IMR-90 (cell line): ENCODE measurements around the gene SLC6A16. TPM values are rescaled to one million over a fixed set of nuclear protein-coding genes. Genes with fewer than 3 reads are reported as not detected.

Experiments
- ATAC-seq: fragments of 200-7000 bp; cut with Tn5 transposase; 2 replicates; pipeline ENCODE4 v1.9.1; 2020; ENCODE audit warnings: low read depth, mild to moderate bottlenecking, moderate library complexity
- BruUV-seq: library from RNA; stranded (reverse); fragments of 400-500 nt; replicated peaks from 2 replicates; lab custom pipeline; 2021; lab: Mats Ljungman, UMichigan
- CTCF ChIA-PET: fragments of 300-600 bp; formaldehyde crosslinking; extraction: SDS; loops from one replicate; lab custom pipeline; 2021; ENCODE audit warnings: antibody characterized with exemption; lab: Yijun Ruan, JAX
- POLR2A ChIA-PET: fragments of 300-600 bp; sonication (Branson Sonifier 250); formaldehyde crosslinking; loops from one replicate; lab custom pipeline; 2022; ENCODE audit warnings: antibody characterized with exemption; ENCODE audit not compliant: unreplicated experiment; lab: Charles Lee
- DNase-seq: peaks from one replicate; pipeline ENCODE4 v3.0.0; 2013
- H2AFZ ChIP-seq: replicated peaks from 2 replicates; pipeline ENCODE3; 2013; ENCODE audit warnings: low read length, mild to moderate bottlenecking; ENCODE audit not compliant: poor library complexity
- H2AK5ac ChIP-seq: 2 replicates; pipeline ENCODE4 v1.6.1; 2013; ENCODE audit warnings: low read depth, low read length, inconsistent platforms
- H2AK9ac ChIP-seq: replicated peaks from 2 replicates; pipeline ENCODE3; 2013; ENCODE audit warnings: mild to moderate bottlenecking, low read depth, low read length, moderate library complexity; ENCODE audit not compliant: poor library complexity
- H2BK120ac ChIP-seq: 2 replicates; pipeline ENCODE4 v1.6.1; 2013; ENCODE audit warnings: low read depth, low read length, inconsistent platforms
- H2BK15ac ChIP-seq: 3 replicates; pipeline ENCODE4 v1.6.1; 2013; ENCODE audit warnings: low read depth, low read length, inconsistent platforms
- H2BK20ac ChIP-seq: 2 replicates; pipeline ENCODE4 v1.6.1; 2013; ENCODE audit warnings: low read depth, mild to moderate bottlenecking, inconsistent platforms, low read length, moderate library complexity
- H2BK5ac ChIP-seq: 2 replicates; pipeline ENCODE4 v1.6.1; 2013; ENCODE audit warnings: mild to moderate bottlenecking, low read depth, low read length, inconsistent platforms; ENCODE audit not compliant: poor library complexity, severe bottlenecking
- H3K14ac ChIP-seq: replicated peaks from 2 replicates; pipeline ENCODE4 v1.6.1; 2013; ENCODE audit warnings: low read depth, low read length, inconsistent platforms
- H3K18ac ChIP-seq: 2 replicates; pipeline ENCODE4 v1.6.1; 2013; ENCODE audit warnings: low read depth, low read length, control low read depth
- H3K23ac ChIP-seq: 2 replicates; pipeline ENCODE4 v1.6.1; 2013; ENCODE audit warnings: low read depth, low read length, inconsistent platforms
- H3K27ac ChIP-seq: 2 replicates; pipeline ENCODE4 v1.5.1; 2013; ENCODE audit warnings: mild to moderate bottlenecking, control low read depth, low read length; ENCODE audit not compliant: insufficient read depth
- H3K27me3 ChIP-seq: 2 replicates; pipeline ENCODE4 v1.6.1; 2013; ENCODE audit warnings: low read length; ENCODE audit not compliant: control insufficient read depth, insufficient read depth
- H3K36me3 ChIP-seq: 2 replicates; pipeline ENCODE4 v1.6.1; 2013; ENCODE audit warnings: low read length, mixed read lengths; ENCODE audit not compliant: control insufficient read depth, insufficient read depth
- H3K4ac ChIP-seq: 2 replicates; pipeline ENCODE4 v1.6.1; 2013; ENCODE audit warnings: low read depth, low read length, inconsistent platforms
- H3K4me1 ChIP-seq: 2 replicates; pipeline ENCODE4 v1.6.1; 2013; ENCODE audit warnings: low read length, mixed read lengths; ENCODE audit not compliant: control insufficient read depth, insufficient read depth
- H3K4me2 ChIP-seq: 2 replicates; pipeline ENCODE4 v1.6.1; 2013; ENCODE audit warnings: low read depth, mild to moderate bottlenecking, control low read depth, low read length, moderate library complexity
- H3K4me3 ChIP-seq: 2 replicates; pipeline ENCODE4 v1.5.1; 2013; ENCODE audit warnings: low read depth, mild to moderate bottlenecking, control low read depth, low read length, moderate library complexity; ENCODE audit not compliant: insufficient read depth
- H3K56ac ChIP-seq: 2 replicates; pipeline ENCODE4 v1.6.1; 2013; ENCODE audit warnings: low read length, inconsistent platforms; ENCODE audit not compliant: insufficient read depth; ENCODE audit errors: extremely low read depth
- H3K79me1 ChIP-seq, 2 experiments: 2 replicates each; pipeline ENCODE4 v1.6.1; 2013; ENCODE audit warnings: low read length in 2 of 2, inconsistent platforms in 1 of 2, low read depth in 1 of 2
- H3K9ac ChIP-seq: 2 replicates; pipeline ENCODE4 v1.6.1; 2013; ENCODE audit warnings: low read depth, low read length, control low read depth
- H3K9me1 ChIP-seq: 2 replicates; pipeline ENCODE4 v1.6.1; 2013; ENCODE audit warnings: low read length, inconsistent platforms; ENCODE audit not compliant: insufficient read depth
- H3K9me3 ChIP-seq: 2 replicates; pipeline ENCODE4 v1.6.1; 2013; ENCODE audit warnings: low read length; ENCODE audit not compliant: control insufficient read depth, insufficient read depth
- H4K20me1 ChIP-seq: 2 replicates; pipeline ENCODE4 v1.6.1; 2013; ENCODE audit warnings: low read length, inconsistent platforms; ENCODE audit not compliant: insufficient read depth
- H4K5ac ChIP-seq: 2 replicates; pipeline ENCODE4 v1.6.1; 2013; ENCODE audit warnings: mild to moderate bottlenecking, low read depth, low read length, control low read depth
- H4K8ac ChIP-seq, 2 experiments: 2 replicates each; pipeline ENCODE4 v1.6.1; 2013; ENCODE audit warnings: low read depth in 2 of 2, low read length in 2 of 2, control low read depth in 1 of 2, inconsistent platforms in 1 of 2
- H4K91ac ChIP-seq: 2 replicates; pipeline ENCODE4 v1.6.1; 2013; ENCODE audit warnings: low read depth, low read length, inconsistent platforms; ENCODE audit not compliant: insufficient read depth
- BHLHE40 ChIP-seq: fragments of 150-350 bp; IDR thresholded peaks from 2 replicates; pipeline ENCODE4 v1.6.1; 2016; ENCODE audit warnings: mild to moderate bottlenecking, low read depth, low read length
- CEBPB ChIP-seq: IDR thresholded peaks from 2 replicates; pipeline ENCODE4 v1.6.1; 2012; ENCODE audit warnings: low read depth, low read length, improper control_type of control experiment
- CHD1 ChIP-seq: IDR thresholded peaks from 2 replicates; pipeline ENCODE4 v1.6.1; 2012; ENCODE audit warnings: low read depth, low read length, improper control_type of control experiment
- FOS ChIP-seq: fragments of 150-350 bp; IDR thresholded peaks from 2 replicates; pipeline ENCODE4 v1.6.1; 2016; ENCODE audit warnings: low read depth, low read length
- MAFK ChIP-seq: IDR thresholded peaks from 2 replicates; pipeline ENCODE4 v1.6.1; 2012; ENCODE audit warnings: low read depth, low read length, improper control_type of control experiment
- MAZ ChIP-seq: IDR thresholded peaks from 2 replicates; pipeline ENCODE4 v1.6.1; 2012; ENCODE audit warnings: low read depth, mild to moderate bottlenecking, low read length, improper control_type of control experiment, moderate library complexity, borderline replicate concordance
- MXI1 ChIP-seq: IDR thresholded peaks from 2 replicates; pipeline ENCODE4 v1.6.1; 2012; ENCODE audit warnings: low read depth, mild to moderate bottlenecking, low read length, moderate library complexity, borderline replicate concordance
- NFE2L2 ChIP-seq: fragments of 150-350 bp; IDR thresholded peaks from 2 replicates; pipeline ENCODE4 v1.6.1; 2016; ENCODE audit warnings: low read depth, mild to moderate bottlenecking, low read length
- POLR2A ChIP-seq: IDR thresholded peaks from 2 replicates; pipeline ENCODE4 v1.6.1; 2012; ENCODE audit warnings: mild to moderate bottlenecking, low read depth, low read length
- RAD21 ChIP-seq: IDR thresholded peaks from 2 replicates; pipeline ENCODE4 v1.6.1; 2012; ENCODE audit warnings: low read length, improper control_type of control experiment
- RCOR1 ChIP-seq: IDR thresholded peaks from 2 replicates; pipeline ENCODE4 v1.6.1; 2012; ENCODE audit warnings: mild to moderate bottlenecking, low read length, improper control_type of control experiment; ENCODE audit not compliant: insufficient replicate concordance
- RFX5 ChIP-seq: IDR thresholded peaks from 2 replicates; pipeline ENCODE4 v1.8.0; 2012; ENCODE audit warnings: low read depth, mild to moderate bottlenecking, low read length, moderate library complexity
- SMC3 ChIP-seq: fragments of 150-350 bp; IDR thresholded peaks from 2 replicates; pipeline ENCODE4 v1.6.1; 2016; ENCODE audit warnings: low read depth, mild to moderate bottlenecking, antibody characterized with exemption, low read length, moderate library complexity
- WGBS, 2 experiments: methylation state at CpG; one replicate each; pipeline versions ENCODE4 v1.1.5 to v1.1.7; 2013; ENCODE audit warnings: missing lambda C conversion rate in 2 of 2; ENCODE audit not compliant: insufficient read length in 1 of 2; ENCODE audit errors: extremely low coverage in 2 of 2; 5-methylcytosine and 5-hydroxymethylcytosine counted together
- dilution Hi-C: fragments of 300-500 bp; cut with HindIII; formaldehyde crosslinking; loops from one replicate; pipeline ENCODE4 v1.14.3; 2018; ENCODE audit warnings: low sequenced_read_pairs; ENCODE audit not compliant: unreplicated experiment
- in situ Hi-C: fragments of 300-500 bp; cut with MboI; formaldehyde crosslinking; loops from 3 replicates; pipeline ENCODE4 v1.14.3; 2019; ENCODE audit warnings: low sequenced_read_pairs, inconsistent platforms, mixed read lengths
- intact Hi-C: fragments of 100-400 bp; cut with micrococcal nuclease; formaldehyde crosslinking; loops from 2 replicates; pipeline ENCODE4 v1.10.0; 2022
- polyA plus RNA-seq, 3 experiments: library from polyadenylated mRNA; depleted of rRNA; stranded (reverse); fragments of >200 nt; gene quantifications; 2 replicates each; pipeline ENCODE4 v1.2.3, GENCODE V29; 2012; ENCODE audit warnings: low replicate concordance in 1 of 3
- total RNA-seq: library from RNA; depleted of rRNA; stranded (reverse); fragments of >200 nt; gene quantifications from 2 replicates; pipeline ENCODE4 v1.2.3, GENCODE V29; 2012
- TF ChIP-seq, protein P1 (sequence below): fragments of 150-350 bp; IDR thresholded peaks from 2 replicates; pipeline ENCODE4 v1.6.1; 2017; ENCODE audit warnings: mild to moderate bottlenecking, antibody characterized with exemption, low read length, low read depth
- TF ChIP-seq, protein P2 (sequence below): conservative IDR thresholded peaks from 2 replicates; pipeline ENCODE4 v1.5.1; 2012; ENCODE audit warnings: mild to moderate bottlenecking, low read depth, low read length, improper control_type of control experiment
- TF ChIP-seq, protein P3 (sequence below): fragments of 150-350 bp; IDR thresholded peaks from 2 replicates; pipeline ENCODE4 v1.6.1; 2016; ENCODE audit warnings: low read depth, mild to moderate bottlenecking, low read length, moderate library complexity, borderline replicate concordance

SLC6A16 gene
- total and polyA plus RNA-seq, 2 of the 4 experiments (the other 2 are of a cell fraction): 0.18 to 0.89 TPM

DNA sequence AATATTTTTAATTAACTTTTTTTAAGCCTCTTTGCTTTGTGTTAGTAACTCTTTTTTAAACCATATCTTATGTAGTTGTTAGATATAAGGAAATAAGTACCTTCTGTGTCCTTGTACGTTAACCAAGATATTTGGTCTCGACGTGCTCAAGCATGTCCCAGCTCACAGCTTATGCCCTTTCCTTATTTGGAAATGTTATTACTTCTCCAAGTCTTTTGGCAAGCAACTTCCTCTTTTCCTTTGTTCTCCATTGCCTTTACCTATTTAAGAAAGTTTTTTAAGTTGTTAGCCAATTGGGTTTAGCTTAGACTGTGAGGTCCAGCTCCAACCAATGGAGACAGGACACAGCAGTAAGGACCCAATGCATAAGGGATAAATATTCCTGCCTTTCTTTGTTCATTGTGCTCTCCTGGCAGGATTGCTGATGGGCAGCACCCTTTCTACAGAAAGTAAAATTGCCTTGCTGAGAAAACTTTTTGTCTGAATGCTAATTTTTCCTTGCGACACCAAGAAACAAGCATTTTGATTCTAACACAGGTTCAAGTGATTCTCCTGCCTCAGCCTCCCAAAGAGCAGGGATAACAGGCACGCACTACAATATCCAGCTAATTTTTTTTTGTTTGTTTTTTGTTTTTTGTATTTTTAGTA is 43.8 kb upstream of the SLC6A16 start:
- no peak overlapping the region for H3K9ac ChIP-seq
- BruUV-seq: no TSS peak
- H2BK20ac ChIP-seq: no peak overlapping the region
- no peak overlapping the region for H3K14ac ChIP-seq
- H3K27me3 ChIP-seq: peaks cover 2% of the 10 kb centered on the region; the same call in 1 of the 2 replicates
- no peak overlapping the region for H2BK15ac ChIP-seq
- H2AK9ac ChIP-seq: no peak overlapping the region
- no peak overlapping the region for H3K18ac ChIP-seq
- H3K9me1 ChIP-seq: peaks cover 2% of the 10 kb centered on the region; the same call in 1 of the 2 replicates
- no peak for ATAC-seq
- H3K79me1 ChIP-seq: no peaks in the 10 kb centered on the region
- no peaks in the 10 kb centered on the region for H4K20me1 ChIP-seq
- no peak overlapping the region for H3K4ac ChIP-seq
- H4K91ac ChIP-seq: no peak overlapping the region
- no peak overlapping the region for H3K23ac ChIP-seq
- TF ChIP-seq POLR2A: no peak
- no peak for TF ChIP-seq FOS
- no peak for TF ChIP-seq BHLHE40
- TF ChIP-seq, protein P1, sequence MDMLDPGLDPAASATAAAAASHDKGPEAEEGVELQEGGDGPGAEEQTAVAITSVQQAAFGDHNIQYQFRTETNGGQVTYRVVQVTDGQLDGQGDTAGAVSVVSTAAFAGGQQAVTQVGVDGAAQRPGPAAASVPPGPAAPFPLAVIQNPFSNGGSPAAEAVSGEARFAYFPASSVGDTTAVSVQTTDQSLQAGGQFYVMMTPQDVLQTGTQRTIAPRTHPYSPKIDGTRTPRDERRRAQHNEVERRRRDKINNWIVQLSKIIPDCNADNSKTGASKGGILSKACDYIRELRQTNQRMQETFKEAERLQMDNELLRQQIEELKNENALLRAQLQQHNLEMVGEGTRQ: no peak
- no peak for TF ChIP-seq SMC3
- TF ChIP-seq RAD21: no peak
- no peak for TF ChIP-seq MXI1
- no peak for TF ChIP-seq MAZ
- TF ChIP-seq, protein P2, sequence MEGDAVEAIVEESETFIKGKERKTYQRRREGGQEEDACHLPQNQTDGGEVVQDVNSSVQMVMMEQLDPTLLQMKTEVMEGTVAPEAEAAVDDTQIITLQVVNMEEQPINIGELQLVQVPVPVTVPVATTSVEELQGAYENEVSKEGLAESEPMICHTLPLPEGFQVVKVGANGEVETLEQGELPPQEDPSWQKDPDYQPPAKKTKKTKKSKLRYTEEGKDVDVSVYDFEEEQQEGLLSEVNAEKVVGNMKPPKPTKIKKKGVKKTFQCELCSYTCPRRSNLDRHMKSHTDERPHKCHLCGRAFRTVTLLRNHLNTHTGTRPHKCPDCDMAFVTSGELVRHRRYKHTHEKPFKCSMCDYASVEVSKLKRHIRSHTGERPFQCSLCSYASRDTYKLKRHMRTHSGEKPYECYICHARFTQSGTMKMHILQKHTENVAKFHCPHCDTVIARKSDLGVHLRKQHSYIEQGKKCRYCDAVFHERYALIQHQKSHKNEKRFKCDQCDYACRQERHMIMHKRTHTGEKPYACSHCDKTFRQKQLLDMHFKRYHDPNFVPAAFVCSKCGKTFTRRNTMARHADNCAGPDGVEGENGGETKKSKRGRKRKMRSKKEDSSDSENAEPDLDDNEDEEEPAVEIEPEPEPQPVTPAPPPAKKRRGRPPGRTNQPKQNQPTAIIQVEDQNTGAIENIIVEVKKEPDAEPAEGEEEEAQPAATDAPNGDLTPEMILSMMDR: no peak
- TF ChIP-seq NFE2L2: no peak
- TF ChIP-seq MAFK: no peak
- TF ChIP-seq RCOR1: no peak
- TF ChIP-seq, protein P3, sequence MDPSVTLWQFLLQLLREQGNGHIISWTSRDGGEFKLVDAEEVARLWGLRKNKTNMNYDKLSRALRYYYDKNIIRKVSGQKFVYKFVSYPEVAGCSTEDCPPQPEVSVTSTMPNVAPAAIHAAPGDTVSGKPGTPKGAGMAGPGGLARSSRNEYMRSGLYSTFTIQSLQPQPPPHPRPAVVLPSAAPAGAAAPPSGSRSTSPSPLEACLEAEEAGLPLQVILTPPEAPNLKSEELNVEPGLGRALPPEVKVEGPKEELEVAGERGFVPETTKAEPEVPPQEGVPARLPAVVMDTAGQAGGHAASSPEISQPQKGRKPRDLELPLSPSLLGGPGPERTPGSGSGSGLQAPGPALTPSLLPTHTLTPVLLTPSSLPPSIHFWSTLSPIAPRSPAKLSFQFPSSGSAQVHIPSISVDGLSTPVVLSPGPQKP: no peak
- TF ChIP-seq RFX5: no peak
- no peak for TF ChIP-seq CEBPB
- no peak for TF ChIP-seq CHD1
- no peak overlapping the region for H4K5ac ChIP-seq
- in situ Hi-C loops (no loop called here), dilution Hi-C loops (no loop called here), intact Hi-C loops (no loop called here)
- no peak overlapping the region for H2AK5ac ChIP-seq
- ChIA-PET POLR2A (no interaction called here), CTCF (no interaction called here)
- H3K4me1 ChIP-seq: no peaks in the 10 kb centered on the region
- no peak overlapping the region for H3K27ac ChIP-seq
- H3K9me3 ChIP-seq: peaks cover 23% of the 10 kb centered on the region
- DNase-seq: no peak
- no peak overlapping the region for H4K8ac ChIP-seq
- H2AFZ ChIP-seq: no peak overlapping the region
- no peak overlapping the region for H2BK120ac ChIP-seq
- H3K4me3 ChIP-seq: no peak overlapping the region
- no peaks in the 10 kb centered on the region for H3K36me3 ChIP-seq
- no CpG with 5 or more reads among the region's 5 CpGs for WGBS, 2 experiments
- H3K56ac ChIP-seq: no peak overlapping the region
- no peak overlapping the region for H2BK5ac ChIP-seq
- H3K4me2 ChIP-seq: no peak overlapping the region
